ENCODE measurements around the gene ANP32E.

ANP32E gene

GRCh38 chr1:150243003-150243402 lies 7.1 kb upstream of the ANP32E start:
- TF ChIP-seq NFIC (IDR thresholded peaks at IDR 0.05) (no peak), FOXM1 (IDR thresholded peaks at IDR 0.05; ENCODE audit: borderline replicate concordance, low read depth) (no peak), TEAD4 (IDR thresholded peaks at IDR 0.05) (no peak)

DNA sequence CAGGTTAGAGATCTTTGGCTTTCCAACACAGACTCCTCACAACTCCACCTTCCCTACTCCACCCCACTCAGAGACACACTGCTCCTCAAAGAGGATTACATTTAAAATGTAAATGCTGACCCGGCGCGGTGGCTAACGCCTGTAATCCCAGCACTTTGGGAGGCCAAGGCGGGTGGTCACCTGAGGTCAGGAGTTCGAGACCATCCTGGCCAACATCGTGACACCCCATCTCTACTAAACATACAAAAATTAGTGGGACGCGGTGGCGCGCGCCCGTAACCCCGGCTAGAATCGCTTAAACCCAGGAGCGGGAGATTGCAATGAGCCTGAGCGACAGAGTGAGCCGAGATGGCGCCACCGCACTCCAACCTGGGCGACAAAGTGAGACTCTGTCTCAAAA lies 1.8 kb upstream of the ANP32E start:
- TF ChIP-seq TAF1 (IDR thresholded peaks at IDR 0.05; ENCODE audit: low read depth): no peak
- TF ChIP-seq YY1 (IDR thresholded peaks at IDR 0.05; ENCODE audit: low read depth): no peak
- no peak for TF ChIP-seq FOXM1 (IDR thresholded peaks at IDR 0.05; ENCODE audit: borderline replicate concordance, low read depth)
- TF ChIP-seq CREB1 (IDR thresholded peaks at IDR 0.05; ENCODE audit: low read depth): no peak
- no peak for TF ChIP-seq REST (IDR thresholded peaks at IDR 0.05; ENCODE audit: low read depth)
- no peak for TF ChIP-seq EGR1 (IDR thresholded peaks at IDR 0.05)
- TF ChIP-seq ZBTB7A (IDR thresholded peaks at IDR 0.05; ENCODE audit: low read depth): no peak

DNA sequence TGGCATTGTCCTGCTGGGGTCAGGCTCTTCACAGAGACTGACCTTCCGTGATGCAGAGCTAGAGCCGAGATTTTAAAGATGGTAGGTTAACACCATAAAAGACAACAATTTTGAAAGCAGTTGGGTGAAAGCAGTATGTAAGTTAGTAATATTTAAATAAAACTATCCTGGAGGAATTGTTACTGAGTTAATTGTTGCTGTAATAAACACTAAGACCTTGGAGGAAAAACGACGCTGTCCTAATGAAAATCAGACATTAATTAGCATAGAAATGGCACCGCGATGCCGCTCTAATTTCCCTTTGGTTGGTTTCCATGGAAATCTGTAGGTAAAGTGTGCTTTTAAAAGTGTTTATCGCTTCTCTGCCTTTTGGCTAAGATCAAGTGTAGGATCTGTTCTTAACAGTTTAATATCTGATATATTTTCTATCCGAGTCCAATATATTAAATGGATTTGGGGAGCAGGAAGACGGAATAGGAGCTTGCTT lies 745 bp upstream of the ANP32E start:
- no peak for TF ChIP-seq ZBTB7A (IDR thresholded peaks at IDR 0.05; ENCODE audit: low read depth)
- TF ChIP-seq MAX (IDR thresholded peaks at IDR 0.05): no peak; the same call in 1 of the 2 replicates
- TF ChIP-seq TAF1 (IDR thresholded peaks at IDR 0.05; ENCODE audit: low read depth): no peak
- TF ChIP-seq FOXM1 (IDR thresholded peaks at IDR 0.05; ENCODE audit: borderline replicate concordance, low read depth): no peak
- TF ChIP-seq EP300 (IDR thresholded peaks at IDR 0.05; ENCODE audit: borderline replicate concordance): no peak
- no peak for TF ChIP-seq CREB1 (IDR thresholded peaks at IDR 0.05; ENCODE audit: low read depth)
- TF ChIP-seq, protein P1, sequence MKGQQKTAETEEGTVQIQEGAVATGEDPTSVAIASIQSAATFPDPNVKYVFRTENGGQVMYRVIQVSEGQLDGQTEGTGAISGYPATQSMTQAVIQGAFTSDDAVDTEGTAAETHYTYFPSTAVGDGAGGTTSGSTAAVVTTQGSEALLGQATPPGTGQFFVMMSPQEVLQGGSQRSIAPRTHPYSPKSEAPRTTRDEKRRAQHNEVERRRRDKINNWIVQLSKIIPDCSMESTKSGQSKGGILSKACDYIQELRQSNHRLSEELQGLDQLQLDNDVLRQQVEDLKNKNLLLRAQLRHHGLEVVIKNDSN (IDR thresholded peaks at IDR 0.05): no peak
- TF ChIP-seq NFIC (IDR thresholded peaks at IDR 0.05): no peak
- no peak for TF ChIP-seq CEBPB (IDR thresholded peaks at IDR 0.05)
- no peak for TF ChIP-seq TEAD4 (IDR thresholded peaks at IDR 0.05)
- no peak for TF ChIP-seq RAD21 (IDR thresholded peaks at IDR 0.05; ENCODE audit: low read depth)
- TF ChIP-seq REST (IDR thresholded peaks at IDR 0.05; ENCODE audit: low read depth): no peak
- no peak for TF ChIP-seq TCF12 (IDR thresholded peaks at IDR 0.05; ENCODE audit: low read depth)
- TF ChIP-seq EGR1 (IDR thresholded peaks at IDR 0.05): no peak
- TF ChIP-seq YY1 (IDR thresholded peaks at IDR 0.05; ENCODE audit: low read depth): no peak

- TF ChIP-seq ZBTB7A (IDR thresholded peaks at IDR 0.05; ENCODE audit: low read depth): peak; percentile 97
- no peak for TF ChIP-seq EGR1 (IDR thresholded peaks at IDR 0.05)
These were observed 539 bp downstream of the ANP32E start for GRCh38 chr1:150235294-150235851.

DNA sequence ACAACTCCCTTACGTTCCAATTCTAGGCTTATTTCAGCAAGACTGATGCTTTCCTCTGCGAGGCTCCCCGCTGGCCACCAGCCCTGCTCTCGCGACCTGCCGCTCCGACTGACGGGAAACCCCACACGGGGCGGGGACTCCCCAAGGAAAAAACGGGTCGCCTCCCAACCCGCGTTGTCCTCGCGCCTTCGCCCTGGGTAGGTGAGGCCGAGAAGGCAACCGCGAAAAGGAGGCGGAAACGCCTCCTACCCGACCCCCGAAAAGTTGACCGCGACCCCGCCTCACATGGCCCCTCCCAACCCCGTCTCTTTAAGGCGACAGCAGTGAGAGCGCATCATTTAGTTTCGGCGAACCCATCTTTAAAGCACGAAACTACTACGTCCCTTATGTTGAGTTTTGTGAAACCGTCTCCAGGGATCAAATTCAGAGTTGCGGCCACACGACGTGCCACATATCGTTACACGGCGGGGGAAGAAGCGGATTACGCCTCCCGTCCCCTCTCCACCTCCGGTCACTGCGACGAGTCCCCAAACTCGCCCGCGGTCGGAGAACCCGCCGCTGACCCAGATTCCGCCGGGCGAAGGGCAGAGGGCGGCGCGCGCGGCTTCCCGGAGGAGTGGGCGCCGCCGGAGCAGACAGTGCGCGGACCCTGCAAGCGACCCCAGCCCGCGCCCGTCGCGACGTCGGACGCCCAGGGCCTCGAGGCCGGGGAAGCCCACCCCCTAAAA lies 1.2 kb downstream of the ANP32E start:
- peak; percentile 81 for TF ChIP-seq MAX (IDR thresholded peaks at IDR 0.05)
- no peak for TF ChIP-seq TEAD4 (IDR thresholded peaks at IDR 0.05)

- no peak for TF ChIP-seq TAF1 (IDR thresholded peaks at IDR 0.05; ENCODE audit: low read depth)
- 0 out of 2 replicates have a peak, but pooled peaks have one; percentile 18 for TF ChIP-seq TCF12 (IDR thresholded peaks at IDR 0.05; ENCODE audit: low read depth)
- TF ChIP-seq, protein P1 (IDR thresholded peaks at IDR 0.05): no peak
These were observed 1.7 kb downstream of the ANP32E start for GRCh38 chr1:150234309-150234565.
